GM12801 (cell line): ENCODE results near the gene RER1.

ENCODE experiments used
- CTCF ChIP-seq: IDR thresholded peaks from one replicate; pipeline ENCODE4 v1.5.1; 2011; ENCODE audit warnings: control low read depth; ENCODE audit not compliant: insufficient read length; ENCODE audit errors: extremely low read depth

Gene RER1

GRCh38 chr1:2398871-2399270 lies 7.2 kb downstream of the RER1 start:
- TF ChIP-seq CTCF, result no peak

DNA sequence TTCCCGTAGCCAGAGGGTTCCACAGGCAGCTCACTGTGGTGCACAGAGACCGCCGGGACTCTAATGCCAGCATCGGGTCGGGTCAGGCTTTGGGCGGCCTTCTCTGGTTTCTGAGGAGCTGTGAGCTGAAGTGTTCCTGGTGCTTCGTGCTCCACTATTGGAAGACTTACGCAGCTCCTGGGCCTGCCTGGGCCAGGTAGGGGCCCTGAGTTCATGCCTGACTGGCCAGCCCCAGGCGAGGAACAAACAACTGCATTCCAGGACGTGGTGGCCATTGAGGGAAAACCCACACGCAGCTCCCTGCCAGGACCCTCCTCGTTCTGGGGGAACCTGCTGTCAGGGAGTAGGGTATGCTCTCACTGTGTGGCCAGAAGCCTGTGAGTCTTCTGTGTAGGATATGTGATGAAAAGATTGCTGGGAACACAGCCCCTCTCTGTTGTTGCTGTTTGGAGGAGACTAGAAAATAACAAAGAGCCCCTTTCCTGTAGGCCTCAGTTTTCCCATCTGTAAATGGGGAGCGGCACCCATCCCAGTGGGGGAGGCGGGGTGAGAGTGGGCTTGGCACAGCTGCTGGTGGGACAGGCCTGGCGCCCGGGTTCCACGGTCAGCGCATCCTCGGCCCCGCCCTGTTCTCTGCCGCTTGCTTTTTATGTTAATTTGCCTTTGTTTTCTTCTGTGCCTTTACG lies 8.4 kb downstream of the RER1 start:
- no peak for TF ChIP-seq CTCF

GRCh38 chr1:2400576-2400909 lies 8.9 kb downstream of the RER1 start:
- no peak for TF ChIP-seq CTCF

- no peak for TF ChIP-seq CTCF
Measured at GRCh38 chr1:2400950-2401649, 9.5 kb downstream of the RER1 start.

DNA sequence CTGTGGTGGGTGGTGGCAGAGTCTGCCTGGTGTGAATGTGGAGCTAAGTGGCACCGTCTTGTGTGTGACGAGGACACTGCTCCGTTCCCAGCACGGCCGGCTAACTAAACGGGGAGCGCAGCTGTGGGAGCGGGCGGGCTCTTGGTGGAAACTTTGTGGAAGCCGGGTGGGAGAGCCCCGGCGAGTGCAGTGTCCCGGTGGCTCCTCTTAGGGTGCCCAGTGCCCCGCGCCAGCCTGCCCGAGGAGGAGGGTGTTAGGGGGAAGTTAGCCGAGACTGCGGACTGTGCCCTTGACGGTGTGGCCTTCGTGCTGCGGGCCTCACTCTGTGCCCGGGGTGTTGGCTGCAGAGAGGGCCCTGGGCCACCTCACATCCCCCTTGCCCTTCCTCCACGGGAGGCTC lies 10.8 kb downstream of the RER1 start:
- TF ChIP-seq CTCF, result no peak

- no peak for TF ChIP-seq CTCF
Measured at GRCh38 chr1:2403273-2403672, 11.6 kb downstream of the RER1 start.

DNA sequence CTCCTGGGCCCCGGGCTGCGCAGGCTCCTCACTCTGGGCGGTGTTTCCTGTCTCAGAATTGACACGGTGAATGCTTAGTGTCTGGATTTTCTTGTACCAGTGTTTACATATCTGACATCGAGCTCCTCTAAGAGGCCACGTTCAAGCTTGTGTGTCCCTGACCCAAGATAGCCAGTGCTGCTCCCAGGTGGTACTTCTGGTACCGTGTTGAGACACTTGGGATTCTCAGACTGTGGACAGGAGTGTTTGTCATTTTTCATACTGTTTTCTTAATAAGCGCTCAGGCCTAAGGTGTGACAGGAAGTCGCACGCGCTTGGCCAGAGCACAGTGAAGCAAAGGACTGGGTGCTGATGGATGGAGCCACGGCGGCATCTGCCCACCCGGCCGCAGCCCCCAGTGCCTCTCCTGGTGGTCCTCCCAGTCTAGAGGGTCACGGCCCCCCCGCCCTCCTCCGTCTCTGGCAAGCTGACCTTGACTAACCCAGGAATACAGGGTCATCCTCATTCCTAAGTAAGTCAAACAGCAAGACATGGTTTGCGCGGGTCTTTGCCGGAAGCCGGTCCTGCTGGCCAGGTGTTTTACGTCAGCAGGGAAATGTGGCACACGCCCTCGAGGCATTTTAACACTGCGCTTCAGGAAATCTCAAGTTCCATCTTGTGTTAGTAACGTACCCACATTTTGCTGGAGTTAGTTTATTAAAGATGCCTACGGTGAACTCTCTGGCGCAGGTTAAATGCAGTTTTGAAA lies 12.7 kb downstream of the RER1 start:
- no peak for TF ChIP-seq CTCF
